Fibroblast of lung (primary cell): Measurements from ENCODE around the gene CLSTN2. TPM values are rescaled to one million over a fixed set of nuclear protein-coding genes. Genes with fewer than 3 reads are reported as not detected.

Source experiments
- DNase-seq, 2 donors: peaks; one replicate each; pipeline versions ENCODE4 v3.0.0 to v3.0.0-alpha.2; 2010; ENCODE audit warnings: low read depth in 2 of 2
- H2AFZ ChIP-seq: 2 replicates; pipeline ENCODE4 v1.5.1; 2012; ENCODE audit warnings: low read length, control low read depth, inconsistent platforms
- H3K27ac ChIP-seq: 2 replicates; pipeline ENCODE4 v1.5.1; 2011; ENCODE audit warnings: low read length, control low read depth; ENCODE audit not compliant: insufficient read depth
- H3K27me3 ChIP-seq: 2 replicates; pipeline ENCODE4 v1.5.1; 2011; ENCODE audit warnings: mild to moderate bottlenecking, low read length; ENCODE audit not compliant: control insufficient read depth, insufficient read depth
- H3K36me3 ChIP-seq: 2 replicates; pipeline ENCODE4 v1.5.1; 2011; ENCODE audit warnings: low read length; ENCODE audit not compliant: control insufficient read depth, insufficient read depth
- H3K4me1 ChIP-seq: 2 replicates; pipeline ENCODE4 v1.5.1; 2011; ENCODE audit warnings: low read length; ENCODE audit not compliant: control insufficient read depth, insufficient read depth; ENCODE audit errors: extremely low read depth
- H3K4me2 ChIP-seq: 2 replicates; pipeline ENCODE4 v1.5.1; 2011; ENCODE audit warnings: low read length, control low read depth; ENCODE audit not compliant: insufficient read depth; ENCODE audit errors: extremely low read depth
- H3K4me3 ChIP-seq, 4 experiments: fragments of 200-600 bp in 1 of 4; sonication (generic) in 1 of 4; replicated peaks in 1 of 4; 2 replicates each; pipeline ENCODE4 v1.5.1; 2011 to 2016; ENCODE audit warnings: low read length in 4 of 4, low read depth in 3 of 4, mild to moderate bottlenecking in 3 of 4, control low read depth in 2 of 4, inconsistent platforms in 1 of 4, mixed read lengths in 1 of 4; ENCODE audit not compliant: insufficient read depth in 1 of 4; ENCODE audit errors: control extremely low read depth in 1 of 4
- H3K79me2 ChIP-seq: 2 replicates; pipeline ENCODE4 v1.5.1; 2012; ENCODE audit warnings: mild to moderate bottlenecking, low read length, inconsistent platforms; ENCODE audit not compliant: control insufficient read depth, insufficient read depth
- H3K9ac ChIP-seq: 2 replicates; pipeline ENCODE4 v1.5.1; 2011; ENCODE audit warnings: mild to moderate bottlenecking, low read length, control low read depth; ENCODE audit not compliant: insufficient read depth
- H3K9me3 ChIP-seq: 2 replicates; pipeline ENCODE4 v1.5.1; 2012; ENCODE audit warnings: low read depth, low read length; ENCODE audit not compliant: control insufficient read depth, insufficient read depth
- H4K20me1 ChIP-seq: 2 replicates; pipeline ENCODE4 v1.5.1; 2011; ENCODE audit warnings: low read length; ENCODE audit not compliant: control insufficient read depth, insufficient read depth; ENCODE audit errors: extremely low read depth
- EZH2 ChIP-seq: IDR thresholded peaks from 2 replicates; pipeline ENCODE4 v1.5.1; 2012; ENCODE audit warnings: low read length, control low read depth, mild to moderate bottlenecking; ENCODE audit errors: missing control alignments
- polyA plus RNA-seq, 2 donors: library from polyadenylated mRNA; depleted of rRNA in 1 of 2; stranded (reverse) in 1 of 2; unstranded in 1 of 2; fragments of >200 nt; gene quantifications; 2 replicates each; pipeline ENCODE4 v1.2.1, GENCODE V29; 2011 to 2012; ENCODE audit warnings: missing spikeins in 1 of 2
- total RNA-seq: library from RNA; depleted of rRNA; stranded (reverse); fragments of >200 nt; gene quantifications from 2 replicates; pipeline ENCODE4 v1.2.1, GENCODE V29; 2014
- TF ChIP-seq, protein P1 (sequence below), 2 donors: IDR thresholded peaks in 1 of 2; conservative IDR thresholded peaks in 1 of 2; 1 replicate in 1 of 2; 2 replicates in 1 of 2; pipeline ENCODE4 v1.5.1; 2011 to 2012; ENCODE audit warnings: low read length in 2 of 2, control low read depth in 1 of 2, inconsistent platforms in 1 of 2, low read depth in 1 of 2, mild to moderate bottlenecking in 1 of 2

The CLSTN2 gene
- total and polyA plus RNA-seq, 2 donors (not counting 1 experiment from before 2014, with no cell fraction given): under 0.01 to 1.3 TPM

DNA sequence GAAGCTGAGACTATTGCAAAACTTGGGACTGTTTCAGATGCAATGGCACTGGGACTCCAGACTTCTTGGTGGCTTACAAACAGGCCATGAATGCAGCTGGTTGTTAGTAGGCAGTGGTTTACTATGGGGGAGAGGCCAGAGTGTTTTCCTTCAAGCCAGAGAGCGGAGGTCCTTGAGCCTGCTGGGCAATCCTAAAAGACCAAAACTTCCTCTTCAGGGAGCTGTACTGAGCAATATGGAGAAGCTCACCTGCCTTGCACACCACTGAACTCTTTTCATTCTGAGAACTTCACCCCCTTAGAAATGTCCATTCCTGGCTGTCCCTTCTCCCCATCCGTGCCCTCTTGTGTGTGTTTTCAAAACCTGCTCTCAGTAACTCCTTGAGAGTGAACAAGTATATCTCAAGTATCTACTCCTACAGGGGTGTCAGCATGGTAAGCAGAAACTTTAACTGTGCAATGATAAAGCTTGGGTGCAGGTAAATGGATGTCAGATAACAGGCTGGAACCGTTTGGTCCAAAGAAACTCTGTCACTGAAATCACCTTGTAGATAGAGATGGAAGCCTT lies 213.9 kb downstream of the CLSTN2 start:
- no peak for DNase-seq
- Histone ChIP-seq H3K9me3 (no peaks in the 10 kb centered on the region), H3K4me3 (no peak overlapping the region), H4K20me1 (no peaks in the 10 kb centered on the region), H3K27me3 (no peaks in the 10 kb centered on the region), H3K36me3 (no peaks in the 10 kb centered on the region), H3K4me2 (no peak overlapping the region), H2AFZ (no peak overlapping the region), H3K4me1 (no peaks in the 10 kb centered on the region), H3K9ac (no peak overlapping the region), H3K79me2 (no peaks in the 10 kb centered on the region), H3K27ac (no peak overlapping the region)
- TF ChIP-seq EZH2: no peak
- TF ChIP-seq, protein P1, sequence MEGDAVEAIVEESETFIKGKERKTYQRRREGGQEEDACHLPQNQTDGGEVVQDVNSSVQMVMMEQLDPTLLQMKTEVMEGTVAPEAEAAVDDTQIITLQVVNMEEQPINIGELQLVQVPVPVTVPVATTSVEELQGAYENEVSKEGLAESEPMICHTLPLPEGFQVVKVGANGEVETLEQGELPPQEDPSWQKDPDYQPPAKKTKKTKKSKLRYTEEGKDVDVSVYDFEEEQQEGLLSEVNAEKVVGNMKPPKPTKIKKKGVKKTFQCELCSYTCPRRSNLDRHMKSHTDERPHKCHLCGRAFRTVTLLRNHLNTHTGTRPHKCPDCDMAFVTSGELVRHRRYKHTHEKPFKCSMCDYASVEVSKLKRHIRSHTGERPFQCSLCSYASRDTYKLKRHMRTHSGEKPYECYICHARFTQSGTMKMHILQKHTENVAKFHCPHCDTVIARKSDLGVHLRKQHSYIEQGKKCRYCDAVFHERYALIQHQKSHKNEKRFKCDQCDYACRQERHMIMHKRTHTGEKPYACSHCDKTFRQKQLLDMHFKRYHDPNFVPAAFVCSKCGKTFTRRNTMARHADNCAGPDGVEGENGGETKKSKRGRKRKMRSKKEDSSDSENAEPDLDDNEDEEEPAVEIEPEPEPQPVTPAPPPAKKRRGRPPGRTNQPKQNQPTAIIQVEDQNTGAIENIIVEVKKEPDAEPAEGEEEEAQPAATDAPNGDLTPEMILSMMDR (conservative IDR thresholded peaks at IDR 0.05 in 1 of 2, IDR thresholded peaks at IDR 0.05 in 1 of 2; ENCODE audit: low read depth in 1 of 2, low read length in 2 of 2): no peak

- Histone ChIP-seq H3K9ac (no peak overlapping the region), H3K27me3 (no peaks in the 10 kb centered on the region)
Measured at GRCh38 chr3:140151321-140151720, 216.3 kb downstream of the CLSTN2 start.

DNA sequence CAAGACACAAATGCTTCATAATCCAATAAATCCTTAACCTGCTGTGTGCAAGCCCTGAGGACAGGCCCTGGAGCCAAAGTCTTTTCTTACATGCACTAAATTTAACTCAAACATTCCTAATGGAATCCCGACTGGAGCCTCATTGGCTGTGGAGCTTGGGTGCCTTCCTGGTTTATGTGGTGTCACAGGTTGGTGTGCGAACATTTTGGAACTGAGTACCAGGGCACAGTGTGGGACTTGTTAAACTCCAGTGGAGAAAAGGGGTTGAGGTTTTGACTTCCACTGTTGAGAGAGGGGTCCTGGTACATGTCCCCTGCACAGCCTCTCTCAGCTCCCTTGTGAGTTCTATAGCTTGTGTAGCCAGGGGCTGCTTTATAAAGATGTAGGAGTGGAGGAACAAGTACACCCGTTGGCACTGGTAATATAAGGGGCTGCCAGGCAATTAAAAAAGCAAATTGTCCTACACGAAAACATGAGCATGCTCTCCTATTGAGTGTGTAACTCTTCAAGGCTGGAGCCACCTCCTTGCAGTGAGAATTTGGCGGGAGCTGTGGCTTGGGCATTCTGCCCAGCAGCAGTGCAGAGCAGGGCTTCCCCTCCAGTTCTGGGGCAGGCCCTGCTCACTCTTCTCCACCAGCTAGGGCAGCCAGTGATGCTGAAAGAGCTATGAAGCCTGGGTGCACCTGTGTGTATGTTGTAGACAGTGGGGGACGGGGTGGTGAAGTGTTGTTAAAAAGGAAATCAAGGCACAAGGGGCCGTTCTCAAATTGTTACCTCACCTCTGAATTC lies 218.1 kb downstream of the CLSTN2 start:
- Histone ChIP-seq H3K9me3 (no peaks in the 10 kb centered on the region), H3K27me3 (no peaks in the 10 kb centered on the region), H4K20me1 (no peaks in the 10 kb centered on the region), H3K9ac (no peak overlapping the region), H3K4me3 (no peak overlapping the region), H3K79me2 (no peaks in the 10 kb centered on the region), H3K4me1 (no peaks in the 10 kb centered on the region), H3K27ac (no peak overlapping the region), H3K36me3 (no peaks in the 10 kb centered on the region), H3K4me2 (no peak overlapping the region), H2AFZ (no peak overlapping the region)
- TF ChIP-seq, protein P1 (conservative IDR thresholded peaks at IDR 0.05 in 1 of 2, IDR thresholded peaks at IDR 0.05 in 1 of 2; ENCODE audit: low read depth in 1 of 2, low read length in 2 of 2): no peak
- TF ChIP-seq EZH2: no peak
- no peak for DNase-seq

More at GRCh38 chr3:140151321-140151720, 216.3 kb downstream of the CLSTN2 start:
- Histone ChIP-seq H3K36me3 (no peaks in the 10 kb centered on the region), H3K4me3 (no peak overlapping the region), H3K4me2 (no peak overlapping the region), H3K9me3 (no peaks in the 10 kb centered on the region), H2AFZ (no peak overlapping the region), H3K4me1 (no peaks in the 10 kb centered on the region), H3K27ac (no peak overlapping the region), H4K20me1 (no peaks in the 10 kb centered on the region), H3K79me2 (no peaks in the 10 kb centered on the region)
- TF ChIP-seq, protein P1 (conservative IDR thresholded peaks at IDR 0.05 in 1 of 2, IDR thresholded peaks at IDR 0.05 in 1 of 2; ENCODE audit: low read depth in 1 of 2, low read length in 2 of 2): no peak
- no peak for TF ChIP-seq EZH2
- DNase-seq: no peak
